ENCODE results near the gene MYOZ3.

Gene MYOZ3

DNA sequence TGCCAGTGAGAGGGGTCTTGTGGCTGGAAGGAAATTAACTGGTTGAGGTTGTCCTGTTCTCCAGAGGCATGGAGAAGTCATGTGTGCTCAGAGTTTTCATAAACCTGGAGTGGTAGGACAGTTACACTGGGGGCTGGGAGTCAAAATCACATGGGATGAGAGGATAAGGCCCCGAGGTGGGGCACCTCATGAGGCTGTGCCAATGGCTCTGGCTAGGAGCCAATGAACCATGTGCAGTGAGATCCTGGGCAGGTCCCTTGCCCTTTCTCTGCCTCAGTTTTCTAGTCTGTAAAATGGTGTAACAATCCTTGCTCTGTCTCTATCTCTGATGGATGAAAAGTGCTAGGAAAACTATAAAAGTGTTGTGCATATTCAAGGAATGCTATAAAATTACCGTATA is 27.6 kb upstream of the MYOZ3 start:
- TF ChIP-seq GATA3 (IDR thresholded peaks at IDR 0.05; ENCODE audit: low read depth, low read length) (no peak), GATA2 (IDR thresholded peaks at IDR 0.05; ENCODE audit: low read depth, low read length) (no peak)

DNA sequence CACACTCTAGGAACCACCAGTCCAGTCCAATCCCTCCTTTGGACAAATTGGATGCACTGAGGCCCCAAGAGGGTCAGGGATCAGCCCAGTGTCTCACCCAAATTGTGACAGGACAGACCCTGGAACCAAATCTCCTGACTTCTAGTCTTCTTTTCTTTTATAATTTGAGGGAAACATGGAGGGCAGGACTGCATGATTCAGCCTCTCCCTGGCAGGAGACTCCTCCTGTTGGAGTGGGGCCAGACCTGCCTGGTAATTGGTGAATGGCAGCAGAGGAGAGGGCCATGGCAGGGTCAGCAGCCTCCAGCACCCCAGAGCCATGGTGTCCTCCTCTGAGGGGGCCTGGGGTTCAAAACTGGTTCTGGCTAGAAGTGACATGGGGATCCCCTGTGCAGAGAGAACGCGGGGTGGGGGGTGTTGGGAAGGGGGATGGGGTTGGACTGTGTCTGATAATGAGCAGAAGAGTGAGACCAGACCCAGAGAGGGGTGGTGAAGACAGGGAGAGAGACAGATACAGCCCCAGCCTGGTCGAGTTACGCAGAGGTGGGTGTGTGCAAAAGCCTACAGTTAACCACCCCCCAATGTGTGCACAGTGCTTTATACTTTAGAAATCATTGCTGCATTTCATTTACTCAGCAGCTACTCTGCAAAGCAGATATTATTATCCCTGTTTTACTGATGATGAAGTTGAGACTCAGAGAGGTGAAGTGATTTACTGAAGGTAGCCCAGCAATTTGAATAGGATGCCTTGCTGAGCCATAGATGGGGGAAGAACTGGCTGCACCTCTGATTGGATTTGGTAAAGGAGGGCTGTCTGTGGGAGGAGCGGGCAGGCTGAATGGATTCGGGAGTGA is 24.4 kb upstream of the MYOZ3 start:
- TF ChIP-seq GATA3 (IDR thresholded peaks at IDR 0.05; ENCODE audit: low read depth, low read length) (no peak), GATA2 (IDR thresholded peaks at IDR 0.05; ENCODE audit: low read depth, low read length) (no peak)

DNA sequence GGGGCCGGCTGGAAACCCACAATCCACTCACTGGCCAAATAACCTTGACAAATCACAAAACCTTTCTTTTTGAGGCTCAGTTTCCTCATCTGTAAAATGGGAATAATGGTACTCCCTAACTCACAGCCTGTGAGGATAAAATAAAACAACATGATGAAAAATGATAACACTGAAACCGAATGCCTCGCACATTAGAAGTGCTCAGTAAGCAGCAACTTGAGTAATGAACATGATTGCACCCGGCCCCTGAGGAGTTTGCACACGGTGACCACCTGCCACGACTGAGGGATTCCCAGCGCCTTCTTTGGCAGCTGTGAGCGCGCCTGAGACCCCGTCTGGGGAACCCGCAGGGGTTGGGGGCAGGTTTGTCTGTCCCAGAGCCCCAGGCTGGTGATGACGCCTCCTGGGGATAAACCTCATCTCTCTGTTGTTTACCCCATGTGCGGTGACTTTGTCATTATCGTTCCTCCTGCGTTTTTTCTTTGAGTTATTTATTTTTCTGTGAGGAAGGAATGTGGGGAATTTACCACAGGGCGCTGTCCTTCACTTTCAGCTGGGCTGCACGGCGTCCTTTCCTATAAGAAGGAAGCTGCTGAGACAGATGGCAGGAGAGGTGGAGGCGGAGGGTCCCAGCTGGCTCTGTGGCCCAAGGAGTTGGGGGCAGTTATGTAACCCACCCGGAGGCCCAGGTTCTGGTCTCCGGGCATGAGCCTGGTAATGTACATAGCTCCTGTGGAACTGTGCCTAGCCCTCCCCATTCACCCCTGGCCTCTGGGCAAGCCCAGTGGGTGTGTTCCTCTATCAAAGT is 23.6 kb upstream of the MYOZ3 start:
- TF ChIP-seq GATA2 (IDR thresholded peaks at IDR 0.05; ENCODE audit: low read depth, low read length) (no peak), GATA3 (IDR thresholded peaks at IDR 0.05; ENCODE audit: low read depth, low read length) (no peak)

DNA sequence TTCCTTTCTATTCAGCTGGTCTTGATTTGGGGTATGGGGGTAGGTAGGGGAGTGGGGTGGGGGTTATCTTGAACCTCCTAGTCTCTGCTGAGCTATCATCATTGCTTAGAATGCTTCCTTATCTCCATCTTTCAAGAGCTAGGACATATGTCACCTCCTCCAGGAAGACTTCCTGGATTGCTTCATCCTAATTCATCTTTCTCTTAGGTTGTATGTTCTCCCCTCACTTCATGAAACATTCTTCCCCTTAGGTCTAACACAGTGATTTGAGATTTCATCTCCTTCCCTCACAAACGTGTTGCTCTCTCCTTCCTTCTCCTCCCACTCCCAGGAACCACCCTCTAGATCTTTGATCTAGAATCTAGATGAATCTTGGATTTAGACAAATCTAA is 23.0 kb upstream of the MYOZ3 start:
- no peak for TF ChIP-seq GATA2 (IDR thresholded peaks at IDR 0.05; ENCODE audit: low read depth, low read length)
- no peak for TF ChIP-seq GATA3 (IDR thresholded peaks at IDR 0.05; ENCODE audit: low read depth, low read length)

DNA sequence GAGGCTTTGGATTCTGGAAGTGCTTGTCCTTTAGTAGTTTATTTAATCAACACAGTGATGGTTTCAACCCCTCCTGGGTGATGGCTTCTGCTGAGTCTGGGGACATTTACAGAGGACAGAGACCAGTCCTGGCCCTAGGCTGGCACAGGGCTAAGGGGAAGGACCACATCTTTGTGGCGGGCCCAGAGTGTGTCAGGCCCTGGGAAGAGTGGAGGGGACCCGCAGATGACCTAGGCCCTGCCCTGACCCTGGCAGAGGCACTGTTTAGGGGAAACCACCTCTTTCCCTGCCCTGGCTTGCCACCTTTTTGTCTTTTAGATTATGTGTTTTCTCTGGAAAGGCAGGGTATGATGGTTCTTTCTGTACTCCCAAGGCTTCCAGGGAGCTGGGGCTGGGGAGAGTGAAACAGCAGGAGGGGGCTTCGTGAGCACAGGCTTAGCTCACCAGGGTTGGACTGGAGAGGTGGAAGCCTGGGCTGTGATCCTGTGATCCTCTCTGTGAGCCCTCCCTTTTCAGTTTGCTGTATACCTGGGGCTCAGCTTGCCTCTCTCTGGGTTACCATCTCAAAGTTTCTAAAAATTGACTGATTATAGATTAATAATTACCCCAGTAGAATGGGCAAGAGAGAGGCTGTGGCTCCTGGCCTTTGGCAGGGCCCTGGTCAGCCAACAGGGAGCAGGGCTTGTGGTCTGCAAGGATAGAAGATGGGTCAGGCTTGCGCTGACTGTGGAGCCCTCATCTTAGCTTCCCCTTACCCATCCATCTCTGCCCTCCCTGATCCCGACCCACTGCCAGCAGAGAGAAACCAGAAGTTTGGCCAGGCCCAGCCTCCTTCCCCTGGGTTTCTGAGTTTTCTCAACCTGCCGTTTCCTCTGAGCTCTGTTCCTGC is 22.3 kb upstream of the MYOZ3 start:
- TF ChIP-seq GATA2 (IDR thresholded peaks at IDR 0.05; ENCODE audit: low read depth, low read length) (no peak), GATA3 (IDR thresholded peaks at IDR 0.05; ENCODE audit: low read depth, low read length) (no peak)

DNA sequence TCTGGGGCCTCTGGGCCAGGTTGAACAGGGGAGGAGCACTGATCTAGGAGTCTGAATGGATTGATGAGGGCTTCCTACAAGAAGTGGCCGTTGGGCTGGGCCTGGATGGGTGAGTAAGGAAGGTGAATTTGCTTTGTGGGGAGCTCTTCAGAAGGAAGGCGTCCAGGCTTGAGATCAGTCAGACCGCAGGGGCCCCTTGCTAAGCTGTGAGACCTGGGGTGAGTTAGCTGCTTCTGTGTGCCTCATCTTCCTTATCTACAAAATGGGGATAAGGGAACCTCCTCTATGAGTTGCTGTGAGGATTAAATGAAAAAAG is 21.7 kb upstream of the MYOZ3 start:
- TF ChIP-seq GATA2 (IDR thresholded peaks at IDR 0.05; ENCODE audit: low read depth, low read length) (no peak), GATA3 (IDR thresholded peaks at IDR 0.05; ENCODE audit: low read depth, low read length) (no peak)

DNA sequence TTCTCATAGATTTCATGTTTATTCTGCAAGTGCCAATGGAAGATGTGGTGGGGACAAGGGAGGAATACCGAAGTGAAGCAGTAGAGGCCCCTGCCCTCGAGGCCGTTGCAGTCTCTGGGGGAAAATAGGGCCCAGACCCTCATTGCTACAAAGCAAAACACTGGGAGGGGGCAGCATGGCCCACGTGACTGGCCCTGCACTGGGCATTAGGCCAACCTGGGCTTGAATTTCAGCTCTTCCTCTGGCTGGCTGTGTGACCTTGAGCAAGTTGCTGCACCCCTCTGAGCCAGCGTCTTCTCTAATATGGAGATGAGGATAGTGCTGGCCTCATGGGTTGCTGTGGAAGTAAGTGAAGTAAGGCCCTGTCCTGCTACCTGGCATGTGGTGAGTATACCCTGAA is 21.3 kb upstream of the MYOZ3 start:
- TF ChIP-seq GATA3 (IDR thresholded peaks at IDR 0.05; ENCODE audit: low read depth, low read length) = no peak
- no peak for TF ChIP-seq GATA2 (IDR thresholded peaks at IDR 0.05; ENCODE audit: low read depth, low read length)

DNA sequence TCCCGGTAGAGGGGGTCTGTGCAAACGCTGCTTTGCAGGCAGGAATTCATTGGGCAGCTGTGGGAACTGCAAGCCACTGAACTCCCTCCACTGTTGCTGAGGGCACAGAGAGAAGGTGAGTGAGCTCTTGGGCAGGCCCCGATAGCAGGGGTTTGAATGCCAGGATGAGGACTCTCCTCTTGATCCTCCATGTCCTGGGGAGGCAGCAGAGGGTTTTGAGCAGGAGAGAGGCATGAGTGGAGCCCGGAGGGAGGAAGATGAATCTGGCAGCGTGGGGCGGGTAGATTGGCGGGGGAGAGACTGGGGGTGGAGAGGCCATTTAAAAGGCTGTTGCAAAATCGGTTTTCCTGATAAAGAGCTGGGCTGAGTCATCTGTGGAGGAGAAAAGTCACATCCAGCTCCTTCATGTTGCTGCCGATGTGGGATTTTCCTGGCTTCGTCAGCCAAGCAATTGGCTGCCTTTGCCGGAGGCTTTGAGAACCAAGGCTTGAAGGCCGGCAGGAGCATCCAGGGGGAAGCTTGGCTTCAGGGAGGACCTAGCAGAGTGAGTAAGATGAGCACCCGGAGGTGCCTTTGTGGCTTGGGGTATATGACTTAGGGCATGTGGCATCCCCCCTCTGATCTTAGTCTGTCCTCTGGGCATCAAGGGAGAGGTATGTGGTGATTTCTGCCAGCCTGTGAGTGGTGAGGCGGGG is 20.6 kb upstream of the MYOZ3 start, which contains the start of gene SYNPO:
Gene SYNPO, plus strand, starts transcription at position 350 of the 695 bp plus-strand sequence. CDS start 7,616 bp downstream, outside the sequence.
- no peak for TF ChIP-seq GATA2 (IDR thresholded peaks at IDR 0.05; ENCODE audit: low read depth, low read length)
- TF ChIP-seq GATA3 (IDR thresholded peaks at IDR 0.05; ENCODE audit: low read depth, low read length) = no peak

DNA sequence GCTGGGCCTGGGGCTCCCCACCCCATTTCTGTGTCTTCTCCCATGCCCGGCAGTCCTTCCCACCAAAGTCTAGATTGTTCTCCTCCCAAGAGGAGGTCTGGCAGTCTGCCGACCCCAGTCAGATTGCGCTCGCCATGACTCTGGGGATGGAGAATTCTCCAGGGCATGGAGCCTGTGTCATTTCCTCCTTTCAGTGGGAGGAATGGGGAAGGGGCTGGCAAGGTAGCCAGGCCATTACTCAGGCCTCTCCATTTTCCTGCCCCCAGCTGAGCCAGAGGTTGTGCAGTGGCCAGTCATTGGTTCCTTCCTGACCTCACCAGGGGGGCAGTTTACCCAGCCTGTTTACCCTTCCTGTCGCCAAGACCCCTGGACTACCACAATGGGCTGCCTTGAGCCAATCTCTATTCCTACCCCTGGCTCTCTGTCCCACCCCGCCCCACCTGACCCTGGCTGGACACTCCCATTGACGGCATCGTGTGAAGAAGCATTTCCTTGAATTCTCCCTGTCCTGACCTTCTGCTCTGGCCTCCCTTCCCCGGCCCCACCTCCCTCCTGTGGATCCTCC is 20.0 kb upstream of the MYOZ3 start:
- TF ChIP-seq GATA3 (IDR thresholded peaks at IDR 0.05; ENCODE audit: low read depth, low read length) (no peak), GATA2 (IDR thresholded peaks at IDR 0.05; ENCODE audit: low read depth, low read length) (no peak)

DNA sequence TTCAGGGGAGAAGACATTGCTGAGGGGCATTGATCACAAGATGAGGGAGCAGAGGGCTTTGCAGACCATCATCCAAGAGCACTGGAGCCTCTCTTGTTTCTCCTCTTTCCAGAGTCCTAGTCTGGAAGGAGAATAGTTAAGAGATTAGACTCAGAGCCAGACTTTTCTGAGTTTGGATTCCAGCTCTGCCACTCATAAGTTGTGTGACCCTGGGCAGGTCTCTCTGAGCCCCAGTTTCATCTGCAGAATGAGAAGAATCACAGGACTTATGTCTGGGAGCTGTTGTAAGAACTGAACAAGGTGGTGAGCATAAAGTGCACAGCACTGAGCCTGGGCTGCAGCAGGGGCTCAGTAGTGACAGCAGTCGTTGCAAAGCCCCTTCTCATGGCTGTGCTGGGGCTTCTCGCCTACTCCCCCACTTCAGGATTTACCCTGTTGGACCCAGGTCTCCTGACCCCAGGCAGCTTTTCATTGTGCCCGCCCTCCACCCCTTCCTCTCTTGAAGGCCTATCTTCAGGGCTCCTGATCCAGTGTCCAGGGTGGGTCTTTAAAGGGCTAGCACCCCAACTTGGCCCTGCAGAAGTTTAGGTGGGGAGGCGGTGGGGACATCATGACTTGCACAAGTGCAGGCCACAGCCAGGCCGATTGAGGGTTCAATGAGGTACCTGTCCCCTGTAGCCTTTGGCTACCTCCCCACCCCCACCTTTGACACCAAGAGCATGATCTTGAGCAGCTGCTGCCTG is 19.1 kb upstream of the MYOZ3 start:
- TF ChIP-seq GATA3 (IDR thresholded peaks at IDR 0.05; ENCODE audit: low read depth, low read length) (no peak), GATA2 (IDR thresholded peaks at IDR 0.05; ENCODE audit: low read depth, low read length) (no peak)

DNA sequence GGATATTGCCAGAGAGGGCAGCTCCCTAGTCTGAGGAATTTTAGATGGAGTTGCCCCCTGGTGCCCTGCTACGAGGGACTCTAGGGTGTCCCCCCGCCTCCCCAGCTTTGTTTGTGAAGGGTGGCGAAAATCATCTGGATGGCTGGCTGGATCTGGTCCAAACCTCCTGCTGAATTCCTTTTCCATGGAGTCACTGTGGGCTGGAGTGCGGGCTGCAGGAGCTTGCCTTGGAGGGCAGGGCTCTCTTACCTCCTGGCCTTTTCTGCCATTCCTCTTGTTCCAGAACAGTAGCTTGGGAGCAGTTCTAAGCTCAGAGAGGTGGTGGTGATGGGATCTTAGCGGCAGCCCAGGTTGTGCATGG is 18.5 kb upstream of the MYOZ3 start:
- no peak for TF ChIP-seq GATA2 (IDR thresholded peaks at IDR 0.05; ENCODE audit: low read depth, low read length)
- TF ChIP-seq GATA3 (IDR thresholded peaks at IDR 0.05; ENCODE audit: low read depth, low read length) = no peak

DNA sequence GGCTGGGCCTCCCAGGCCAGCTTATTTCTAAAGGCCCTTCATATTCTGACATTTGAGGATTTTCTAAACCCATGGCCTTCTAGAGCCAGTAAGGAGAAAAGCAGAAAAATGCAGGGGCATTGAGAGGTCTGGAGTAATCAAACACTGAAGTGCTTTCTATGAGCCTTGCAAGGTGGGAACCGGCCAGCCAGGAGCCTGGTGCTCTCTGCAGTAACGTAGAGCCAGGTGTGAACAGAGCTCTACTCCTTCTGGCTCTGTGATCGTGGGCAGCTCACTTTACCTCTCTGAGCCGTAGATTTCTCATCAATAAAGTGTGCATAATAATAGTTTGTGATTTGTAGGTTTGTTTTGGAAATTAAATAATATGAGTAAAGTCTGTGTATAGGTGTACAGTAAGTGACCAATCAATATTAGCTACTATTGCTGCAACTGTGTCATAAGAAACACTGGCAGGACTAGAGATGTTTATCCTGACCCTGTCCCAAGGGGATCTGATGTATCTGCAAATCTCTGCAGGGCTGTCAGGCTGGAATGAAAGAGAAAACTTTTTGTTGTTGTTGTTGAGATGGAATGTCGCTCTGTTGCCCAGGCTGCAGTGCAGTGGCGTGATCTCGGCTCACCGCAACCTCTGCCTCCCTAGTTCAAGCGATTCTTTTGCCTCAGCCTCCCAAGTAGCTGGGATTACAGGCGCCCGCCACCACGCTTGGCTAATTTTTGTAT is 17.9 kb upstream of the MYOZ3 start:
- TF ChIP-seq GATA3 (IDR thresholded peaks at IDR 0.05; ENCODE audit: low read depth, low read length) (no peak), GATA2 (IDR thresholded peaks at IDR 0.05; ENCODE audit: low read depth, low read length) (no peak)

Data from SH-SY5Y (cell line).